NCI-H2227 treated with DMSO at 0.1 percent for 48 hours (cell line): ENCODE data around the gene KLHL25.
"Not testable (repeated sequence)": the region's sequence is repeated elsewhere in the genome, so short reads cannot be mapped to it uniquely, and the experiment has no call there.

Experiments
- DNase-seq: peaks from one replicate; lab custom pipeline; 2025; lab: John Stamatoyannopoulos, UW

Gene KLHL25

GRCh38 chr15:85804481-85805170 lies 9.9 kb upstream of the KLHL25 start:
- no peak for DNase-seq

DNA sequence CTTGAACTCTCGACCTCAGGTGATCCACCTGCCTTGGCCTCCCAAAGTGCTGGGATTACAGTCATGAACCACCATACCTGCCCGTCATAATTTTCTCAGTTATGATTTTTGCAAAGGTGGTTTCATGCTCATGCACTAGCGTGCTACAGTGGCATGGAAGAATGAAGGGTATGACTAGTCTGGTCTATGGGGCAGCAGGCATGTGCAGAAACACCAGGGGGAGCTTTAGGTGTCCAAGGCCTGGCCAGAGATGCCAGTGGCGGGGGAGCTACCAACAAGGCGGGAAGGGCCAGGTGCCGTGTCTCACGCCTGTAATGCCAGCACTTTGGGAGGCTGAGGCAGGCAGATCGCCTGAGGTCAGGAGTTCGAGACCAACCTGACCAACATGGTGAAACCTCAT lies 7.9 kb upstream of the KLHL25 start:
- not testable (repeated sequence) for DNase-seq

DNA sequence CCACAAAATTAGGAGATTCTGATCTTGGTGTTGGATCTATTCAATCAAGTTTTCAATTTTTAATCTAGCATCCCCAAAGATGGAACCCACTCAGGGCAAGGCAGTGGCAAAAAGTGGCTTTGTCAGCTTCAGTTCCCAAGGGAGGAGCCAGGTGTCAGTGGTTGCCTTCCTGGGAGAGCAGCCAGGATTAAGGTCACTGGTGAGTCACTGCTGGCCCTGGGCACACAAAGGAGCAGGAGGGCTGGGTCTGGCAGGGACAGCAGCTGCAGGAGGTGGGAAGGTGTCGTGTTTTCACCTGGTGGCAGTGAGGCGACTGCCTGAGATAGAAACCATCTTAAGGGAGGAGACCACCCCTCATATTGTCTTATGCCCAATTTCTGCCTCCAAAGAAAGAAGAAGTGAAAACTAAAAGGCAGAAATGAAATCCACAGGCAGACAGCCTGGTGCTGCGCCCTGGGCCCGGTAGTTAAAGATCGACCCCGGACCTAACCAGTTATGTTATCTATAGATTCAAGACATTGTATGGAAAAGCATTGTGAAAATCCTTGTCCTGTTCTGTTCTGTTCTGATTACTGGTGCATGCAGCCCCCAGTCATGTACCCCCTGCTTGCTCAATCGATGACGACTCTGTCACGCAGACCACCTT lies 5.9 kb upstream of the KLHL25 start:
- no peak for DNase-seq

DNA sequence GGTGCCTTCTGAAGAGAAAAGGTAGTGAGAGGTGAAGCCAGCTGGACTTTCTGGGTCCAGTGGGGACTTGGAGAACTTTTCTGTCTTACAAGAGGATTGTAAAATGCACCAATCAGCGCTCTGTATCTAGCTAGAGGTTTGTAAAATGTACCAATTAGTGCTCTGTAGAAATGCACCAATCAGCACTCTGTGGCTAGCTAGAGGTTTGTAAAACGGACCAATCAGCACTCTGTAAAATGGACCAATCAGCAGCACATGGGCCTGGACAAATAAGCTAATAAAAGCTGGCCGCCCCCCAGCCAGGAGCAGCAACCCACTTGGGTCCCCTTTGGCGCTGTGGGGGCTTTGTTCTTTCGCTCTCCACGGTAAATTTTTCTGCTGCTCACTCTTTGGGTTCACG lies 1.6 kb upstream of the KLHL25 start:
- DNase-seq, result not testable (repeated sequence)

- DNase-seq, result no peak
Measured at GRCh38 chr15:85795337-85796305, 896 bp upstream of the KLHL25 start.

GRCh38 chr15:85793641-85794597 lies 806 bp downstream of the KLHL25 start:
- peak; percentile 7 for DNase-seq

- no peak for DNase-seq
Measured at GRCh38 chr15:85792912-85793590, 1.7 kb downstream of the KLHL25 start.

DNA sequence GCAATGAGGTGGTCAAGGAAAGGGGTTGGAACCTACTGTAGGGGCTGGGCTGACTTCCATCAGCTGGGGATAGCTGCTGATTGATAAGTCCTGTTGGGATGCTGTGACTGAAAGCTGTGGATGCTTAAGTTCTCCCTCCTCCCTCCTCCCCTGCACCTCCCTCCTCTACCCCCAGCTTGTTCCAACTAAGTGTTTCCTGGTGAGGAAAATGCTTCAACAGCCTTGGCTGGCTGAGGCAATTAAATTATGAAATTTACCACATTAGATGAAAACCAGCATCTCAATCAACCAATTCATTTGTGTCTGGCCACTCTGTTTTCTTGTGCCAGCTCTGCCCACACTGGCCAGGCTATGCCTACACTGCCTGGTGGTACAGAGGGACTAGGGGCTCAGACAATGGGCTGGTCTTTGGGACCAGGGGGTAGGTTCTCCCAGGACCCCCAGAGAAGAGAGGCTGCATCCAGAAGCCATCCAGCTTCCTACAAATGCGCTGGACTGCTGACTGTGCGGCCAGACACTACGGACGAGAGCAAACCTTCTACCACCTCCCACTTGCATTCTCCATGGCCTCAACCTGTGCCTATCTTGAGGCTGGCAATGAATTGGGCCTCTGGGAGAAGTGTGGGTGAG lies 2.5 kb downstream of the KLHL25 start:
- DNase-seq, result no peak

GRCh38 chr15:85789496-85789875 lies 5.2 kb downstream of the KLHL25 start:
- no peak for DNase-seq

DNA sequence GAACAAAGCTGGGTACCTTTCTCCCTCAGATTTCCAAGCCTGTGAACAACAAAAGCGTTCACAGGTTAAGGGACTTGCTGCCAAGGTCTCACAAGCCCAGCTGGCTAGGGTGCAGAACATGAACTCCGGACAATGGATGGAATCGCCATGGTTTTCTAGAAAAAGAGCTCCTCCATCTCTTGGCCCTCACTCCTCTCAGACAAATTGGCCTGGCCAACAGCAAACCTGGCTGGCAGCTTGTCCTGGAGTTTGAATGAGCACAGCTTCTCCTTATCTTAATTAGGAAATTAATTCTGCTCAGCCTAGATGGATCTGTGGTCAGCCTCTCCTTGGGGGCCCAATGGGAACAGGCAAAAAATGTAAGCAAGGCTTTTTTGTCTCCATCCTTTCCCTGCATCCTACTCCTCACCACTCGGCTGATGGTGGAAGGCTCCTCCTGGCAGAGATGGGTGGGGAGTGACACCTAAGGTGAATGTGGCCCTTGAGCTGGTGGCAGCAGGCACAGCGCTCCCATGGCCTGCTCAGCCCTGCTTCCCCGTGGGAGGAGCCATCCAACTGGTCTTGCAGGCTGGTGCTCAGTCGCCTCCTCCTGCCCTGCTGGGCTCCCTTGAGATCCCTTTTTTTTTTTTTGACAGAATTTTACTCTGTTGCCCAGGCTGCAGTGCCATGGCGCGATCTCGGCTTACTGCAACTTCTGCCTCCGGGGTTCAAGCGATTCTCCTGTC lies 5.8 kb downstream of the KLHL25 start:
- DNase-seq, result no peak

- DNase-seq, result no peak
Measured at GRCh38 chr15:85786781-85787114, 8.0 kb downstream of the KLHL25 start.

DNA sequence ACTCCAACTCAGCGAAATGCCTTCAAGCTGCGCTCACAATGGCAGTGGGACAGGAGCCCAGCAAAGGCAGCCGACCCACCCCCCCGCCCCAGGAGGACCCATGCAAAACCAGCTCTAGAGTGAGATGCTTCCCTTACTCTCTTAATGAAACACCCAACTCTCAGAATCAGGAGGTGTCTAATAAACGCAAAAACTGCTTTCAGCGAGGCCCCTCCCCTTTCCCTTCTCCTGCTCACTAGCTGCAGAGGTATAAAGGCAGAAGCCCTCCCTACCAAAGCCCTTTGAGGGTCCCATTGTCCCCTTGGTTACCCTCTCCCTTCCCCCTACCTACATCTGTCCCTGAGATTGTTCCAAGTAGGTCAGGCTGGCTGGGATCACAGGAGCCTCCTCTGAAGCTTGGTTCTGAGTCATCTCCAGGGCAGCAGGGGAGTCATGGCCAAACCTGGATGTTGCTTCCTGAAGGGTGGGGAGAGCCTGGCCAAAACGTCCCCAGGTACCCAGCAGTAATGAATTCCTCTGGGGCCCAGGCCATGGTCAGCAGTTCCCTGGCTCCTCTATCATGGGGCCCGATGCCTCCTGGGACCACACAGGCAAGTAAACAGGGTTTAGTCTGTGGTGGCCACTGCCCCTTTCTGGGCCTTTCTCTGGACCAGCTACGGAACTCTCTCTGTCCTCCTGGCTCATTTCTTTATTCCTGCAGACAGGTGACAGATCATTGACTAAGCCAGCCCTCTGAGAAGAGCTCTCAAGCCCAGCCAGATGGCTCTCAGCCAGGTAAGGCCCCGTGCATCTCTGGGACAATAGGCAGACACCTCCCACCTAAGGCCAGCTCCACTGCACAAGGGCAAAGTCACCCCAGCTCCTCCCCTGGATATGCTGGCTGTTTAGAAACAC lies 8.6 kb downstream of the KLHL25 start:
- DNase-seq, result no peak

GRCh38 chr15:85782064-85782463 lies 12.7 kb downstream of the KLHL25 start:
- DNase-seq, result no peak

DNA sequence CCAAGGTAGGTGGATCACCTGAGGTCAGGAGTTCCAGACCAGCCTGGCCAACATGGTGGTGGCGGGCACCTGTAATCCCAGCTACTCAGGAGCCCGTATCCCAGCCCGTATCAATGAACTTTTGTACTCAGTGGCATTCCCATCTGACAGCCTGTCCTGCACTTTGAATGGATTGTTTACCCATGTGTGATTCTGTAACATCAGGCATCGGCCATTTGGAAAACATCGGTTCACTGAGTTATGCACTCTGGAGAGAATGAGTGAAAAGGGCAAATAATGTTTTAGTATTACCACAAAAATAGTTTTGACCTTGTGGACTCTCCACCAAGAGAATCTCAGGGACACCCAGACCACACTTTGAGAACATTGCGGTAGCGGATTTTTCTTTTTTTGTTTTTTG lies 13.6 kb downstream of the KLHL25 start:
- no peak for DNase-seq

DNA sequence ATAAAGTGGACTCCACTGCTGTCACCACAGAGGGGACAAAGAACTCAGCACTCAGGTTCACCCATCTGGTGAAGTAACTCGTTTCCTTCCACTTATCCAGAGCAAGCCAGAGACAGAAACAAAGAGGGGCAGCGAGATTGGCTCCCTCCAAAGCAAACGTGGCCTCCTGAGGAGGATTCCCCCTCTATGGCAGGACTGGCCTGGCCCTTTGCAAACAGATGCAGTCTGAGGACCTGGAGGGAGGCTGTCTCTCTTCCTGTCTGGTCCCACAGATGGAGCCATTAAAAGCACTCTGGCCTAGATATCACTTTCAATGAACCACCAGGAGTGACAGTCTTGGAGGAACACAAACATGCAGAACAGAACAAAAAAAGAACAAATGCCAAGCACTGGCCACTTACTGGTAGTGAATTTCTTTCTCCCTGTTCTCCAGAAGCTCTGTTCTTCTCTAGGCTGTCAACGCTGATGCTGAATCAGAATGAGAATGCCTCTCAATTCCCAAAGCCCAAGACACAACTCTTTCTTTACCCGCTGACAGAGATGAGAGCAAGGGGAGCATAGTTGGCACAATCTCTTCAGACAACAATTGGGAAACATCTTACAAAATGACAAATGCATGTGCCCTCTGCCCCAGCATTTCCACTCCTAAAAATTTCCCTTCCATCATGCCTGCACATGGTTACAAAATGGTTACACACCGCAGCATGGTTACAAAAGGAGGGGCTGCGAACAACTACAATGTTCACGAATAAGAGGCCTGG lies 14.3 kb downstream of the KLHL25 start:
- DNase-seq, result no peak

GRCh38 chr15:85779249-85779648 lies 15.5 kb downstream of the KLHL25 start:
- no peak for DNase-seq

GRCh38 chr15:85778107-85778776 lies 16.5 kb downstream of the KLHL25 start:
- no peak for DNase-seq
